ENCODE measurements around the gene S100PBP.

The S100PBP gene

GRCh38 chr1:32907435-32907834, 90.0 kb downstream of the S100PBP start:
- H3K79me1 ChIP-seq (replicated peaks; ENCODE audit: low read length, poor library complexity, severe bottlenecking) = no peaks in the 10 kb centered on the region
- DNase-seq = peak; percentile 28

More at GRCh38 chr1:32907435-32907834, 90.0 kb downstream of the S100PBP start:
- Histone ChIP-seq H3K23ac (ENCODE audit: low read length in 2 of 2) (no peak overlapping the region), H3K18ac (ENCODE audit: low read depth in 1 of 2, low read length in 2 of 2) (no peak overlapping the region), H2BK12ac (ENCODE audit: low read length in 2 of 2) (no peak overlapping the region), H2BK120ac (ENCODE audit: low read depth, low read length) (no peak overlapping the region), H3K36me3 (ENCODE audit: control insufficient read depth in 1 of 2, insufficient read depth in 2 of 2, low read depth in 1 of 2, low read length in 2 of 2) (no peaks in the 10 kb centered on the region), H3K14ac (ENCODE audit: low read length in 2 of 2) (no peak overlapping the region), H3K9ac (ENCODE audit: low read length) (no peak overlapping the region), H3K27ac (ENCODE audit: low read length, poor library complexity, severe bottlenecking) (no peak overlapping the region), H4K91ac (ENCODE audit: low read length) (no peak overlapping the region), H3K4me3 (ENCODE audit: insufficient read depth in 1 of 2, low read depth in 1 of 2, low read length in 2 of 2) (no peak overlapping the region), H3K4me1 (ENCODE audit: control insufficient read depth, insufficient read depth, low read depth, low read length) (peaks cover 2% of the 10 kb centered on the region), H3K9me3 (ENCODE audit: control insufficient read depth, low read length) (no peaks in the 10 kb centered on the region), H3K4me2 (ENCODE audit: low read length, poor library complexity, severe bottlenecking) (no peak overlapping the region), H2BK15ac (ENCODE audit: low read depth, poor library complexity, severe bottlenecking) (no peak overlapping the region), H2AK5ac (ENCODE audit: low read length, severe bottlenecking) (no peak overlapping the region), H3K27me3 (ENCODE audit: control insufficient read depth in 1 of 2, insufficient read depth in 1 of 2, low read length in 2 of 2) (peaks cover 0 to 14% of the 10 kb centered on the region in 2 experiments), H3K4ac (ENCODE audit: low read depth in 1 of 2, low read length in 2 of 2) (no peak overlapping the region), H2AFZ (ENCODE audit: low read depth, low read length) (no peak overlapping the region), H4K8ac (ENCODE audit: low read length) (no peak overlapping the region), H2BK5ac (ENCODE audit: low read depth, low read length, poor library complexity, severe bottlenecking) (no peak overlapping the region)
- WGBS = 38% methylated on average over 4 of the region's 4 CpGs
